Glutamatergic neuron (in vitro differentiated cells): ENCODE data around the gene PLA2G4A. TPM values are rescaled to one million over a fixed set of nuclear protein-coding genes. Genes with fewer than 3 reads are reported as not detected.

Source experiments
- DNase-seq: peaks from one replicate; pipeline ENCODE4 v3.0.0; 2022
- H3K27ac Mint-ChIP-seq: one replicate; pipeline ENCODE4 v1.8.0; 2020; ENCODE audit warnings: mild to moderate bottlenecking, mixed read lengths, inconsistent platforms; ENCODE audit not compliant: unreplicated experiment
- H3K27me3 Mint-ChIP-seq: one replicate; pipeline ENCODE4 v1.8.0; 2020; ENCODE audit warnings: mild to moderate bottlenecking, moderate library complexity, mixed read lengths, inconsistent platforms; ENCODE audit not compliant: unreplicated experiment
- H3K36me3 Mint-ChIP-seq: one replicate; pipeline ENCODE4 v1.8.0; 2020; ENCODE audit warnings: mild to moderate bottlenecking, mixed read lengths, inconsistent platforms; ENCODE audit not compliant: unreplicated experiment
- H3K4me1 Mint-ChIP-seq: one replicate; pipeline ENCODE4 v1.8.0; 2020; ENCODE audit warnings: mild to moderate bottlenecking, low read depth, mixed read lengths, inconsistent platforms; ENCODE audit not compliant: unreplicated experiment
- H3K4me3 Mint-ChIP-seq: one replicate; pipeline ENCODE4 v1.8.0; 2020; ENCODE audit warnings: mild to moderate bottlenecking, mixed read lengths, inconsistent platforms; ENCODE audit not compliant: unreplicated experiment
- H3K9me3 Mint-ChIP-seq: one replicate; pipeline ENCODE4 v1.8.0; 2020; ENCODE audit warnings: mild to moderate bottlenecking, moderate library complexity, mixed read lengths, inconsistent platforms; ENCODE audit not compliant: unreplicated experiment
- total RNA-seq: library from RNA; stranded (reverse); fragmentation: NEBNext Ultra II Directional; extraction: Animal tissue kit (Norgen Biotek cat#: 25700); gene quantifications from one replicate; pipeline ENCODE4 v1.2.1, GENCODE V29; 2021; ENCODE audit not compliant: unreplicated experiment
- TF ChIP-seq, protein P1 (sequence below): fragments of 200-600 bp; sonication (generic); IDR thresholded peaks from one replicate; pipeline ENCODE4 v1.5.0; 2021; ENCODE audit not compliant: partially characterized antibody, unreplicated experiment

PLA2G4A gene
- total RNA-seq, 1 donor from 2014 or later, result not detected

GRCh38 chr1:186785503-186785902 lies 43.2 kb upstream of the PLA2G4A start:
- TF ChIP-seq, protein P1, sequence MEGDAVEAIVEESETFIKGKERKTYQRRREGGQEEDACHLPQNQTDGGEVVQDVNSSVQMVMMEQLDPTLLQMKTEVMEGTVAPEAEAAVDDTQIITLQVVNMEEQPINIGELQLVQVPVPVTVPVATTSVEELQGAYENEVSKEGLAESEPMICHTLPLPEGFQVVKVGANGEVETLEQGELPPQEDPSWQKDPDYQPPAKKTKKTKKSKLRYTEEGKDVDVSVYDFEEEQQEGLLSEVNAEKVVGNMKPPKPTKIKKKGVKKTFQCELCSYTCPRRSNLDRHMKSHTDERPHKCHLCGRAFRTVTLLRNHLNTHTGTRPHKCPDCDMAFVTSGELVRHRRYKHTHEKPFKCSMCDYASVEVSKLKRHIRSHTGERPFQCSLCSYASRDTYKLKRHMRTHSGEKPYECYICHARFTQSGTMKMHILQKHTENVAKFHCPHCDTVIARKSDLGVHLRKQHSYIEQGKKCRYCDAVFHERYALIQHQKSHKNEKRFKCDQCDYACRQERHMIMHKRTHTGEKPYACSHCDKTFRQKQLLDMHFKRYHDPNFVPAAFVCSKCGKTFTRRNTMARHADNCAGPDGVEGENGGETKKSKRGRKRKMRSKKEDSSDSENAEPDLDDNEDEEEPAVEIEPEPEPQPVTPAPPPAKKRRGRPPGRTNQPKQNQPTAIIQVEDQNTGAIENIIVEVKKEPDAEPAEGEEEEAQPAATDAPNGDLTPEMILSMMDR, result no peak

DNA sequence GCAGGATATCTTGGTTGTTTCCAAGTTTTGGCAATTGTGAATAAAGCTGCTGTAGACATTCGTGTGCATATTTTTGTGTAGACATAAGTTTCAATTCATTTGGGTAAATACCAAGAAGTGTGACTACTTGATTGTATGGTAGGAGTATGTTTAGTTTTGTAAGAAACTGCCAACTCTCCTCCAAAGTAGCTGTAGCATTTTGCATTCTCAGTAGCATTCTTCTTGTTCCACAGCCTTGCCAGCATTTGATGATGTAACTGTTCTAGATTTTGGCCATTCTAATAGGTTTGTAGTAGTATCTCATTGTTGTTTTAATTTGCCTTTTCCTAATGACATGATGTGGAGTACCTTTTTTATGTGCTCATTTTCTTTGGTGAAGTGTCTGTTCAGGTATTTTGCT lies 38.6 kb upstream of the PLA2G4A start:
- Mint-ChIP-seq H3K4me3 (no peak overlapping the region), H3K9me3 (no peaks in the 10 kb centered on the region), H3K27me3 (no peaks in the 10 kb centered on the region), H3K36me3 (no peaks in the 10 kb centered on the region), H3K4me1 (no peaks in the 10 kb centered on the region), H3K27ac (no peak overlapping the region)
- DNase-seq, result no peak
- TF ChIP-seq, protein P1, result no peak

More at GRCh38 chr1:186785503-186785902, 43.2 kb upstream of the PLA2G4A start:
- H3K27me3 Mint-ChIP-seq, result no peaks in the 10 kb centered on the region
- no peaks in the 10 kb centered on the region for H3K36me3 Mint-ChIP-seq
- no peak overlapping the region for H3K27ac Mint-ChIP-seq
- H3K4me1 Mint-ChIP-seq, result no peaks in the 10 kb centered on the region
- DNase-seq, result no peak
- no peak overlapping the region for H3K4me3 Mint-ChIP-seq
- H3K9me3 Mint-ChIP-seq, result no peaks in the 10 kb centered on the region

DNA sequence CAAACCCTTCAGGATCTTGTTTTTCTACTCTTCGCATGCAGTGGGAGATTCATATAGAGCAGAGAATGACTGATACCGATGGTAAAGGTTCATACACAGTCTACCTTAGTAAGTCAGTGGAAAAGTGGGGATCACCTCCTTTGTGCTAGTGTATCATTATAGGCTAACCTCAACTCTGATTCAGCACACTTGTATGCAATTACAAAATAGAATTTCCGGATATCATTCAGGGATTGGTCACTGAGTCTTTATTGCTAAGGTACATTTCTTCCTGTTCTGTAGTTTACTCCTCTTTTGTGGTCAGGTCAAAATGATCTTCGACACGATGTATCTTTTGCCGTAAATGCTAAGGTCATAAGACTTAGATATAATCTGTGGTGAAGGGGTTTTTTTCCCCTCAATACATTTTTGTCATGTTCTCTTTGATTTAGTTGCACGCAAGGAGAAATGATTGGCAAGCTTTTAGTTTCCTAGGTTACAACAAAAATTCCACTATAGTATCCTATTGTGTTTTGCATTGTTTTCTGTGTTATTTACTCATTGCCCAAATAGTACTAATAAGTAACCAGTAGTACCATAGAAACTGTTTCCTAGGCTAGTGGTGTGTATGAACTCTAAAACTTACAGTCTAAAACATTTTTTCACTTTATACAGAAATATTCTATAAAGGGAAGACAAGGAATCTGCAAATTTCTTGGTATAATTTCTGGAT lies 35.7 kb upstream of the PLA2G4A start:
- Mint-ChIP-seq H3K9me3 (no peaks in the 10 kb centered on the region), H3K4me1 (no peaks in the 10 kb centered on the region)
- TF ChIP-seq, protein P1, result no peak

GRCh38 chr1:186793582-186793927 lies 35.2 kb upstream of the PLA2G4A start:
- TF ChIP-seq, protein P1, result no peak
- Mint-ChIP-seq H3K4me1 (no peaks in the 10 kb centered on the region), H3K27ac (no peak overlapping the region), H3K27me3 (no peaks in the 10 kb centered on the region), H3K36me3 (no peaks in the 10 kb centered on the region), H3K9me3 (no peaks in the 10 kb centered on the region), H3K4me3 (no peak overlapping the region)
- no peak for DNase-seq

More for the DNA sequence above, 35.7 kb upstream of the PLA2G4A start:
- Mint-ChIP-seq H3K4me3 (no peak overlapping the region), H3K36me3 (no peaks in the 10 kb centered on the region), H3K27me3 (no peaks in the 10 kb centered on the region), H3K27ac (no peak overlapping the region)
- DNase-seq, result no peak

DNA sequence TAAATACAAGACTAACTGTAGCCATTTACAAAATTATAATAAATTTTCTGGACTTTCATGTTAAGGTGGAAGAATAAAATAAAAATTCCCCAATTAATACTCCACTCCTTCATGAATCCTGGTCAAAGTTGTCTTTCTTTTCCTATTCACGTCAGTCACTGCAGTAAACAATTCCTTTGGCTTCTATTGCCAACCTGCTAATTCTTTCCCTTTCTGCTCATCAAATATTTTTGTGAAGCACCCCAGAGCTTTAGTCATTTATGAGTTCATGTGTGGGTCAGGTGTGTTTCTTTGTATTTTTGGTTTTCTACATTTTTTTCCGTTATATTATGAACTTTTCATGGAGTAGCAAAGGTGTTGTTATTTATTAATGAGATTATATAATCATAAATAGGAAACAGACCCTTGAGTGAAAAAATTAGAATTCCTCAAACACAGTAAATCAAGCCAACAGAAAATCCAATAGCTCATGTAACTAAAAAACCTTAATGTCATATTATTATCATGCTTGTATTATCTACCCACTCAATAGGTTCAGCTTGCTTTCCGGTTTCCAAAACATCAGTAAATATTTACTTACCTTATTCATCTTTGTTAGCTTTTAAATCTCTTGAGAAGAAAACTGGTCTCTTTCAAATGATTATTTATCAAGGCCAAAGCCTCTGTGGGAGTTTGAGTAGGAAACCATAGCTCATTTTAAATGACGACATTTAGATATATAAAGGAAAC lies 29.6 kb upstream of the PLA2G4A start:
- Mint-ChIP-seq H3K27ac (no peak overlapping the region), H3K4me1 (no peaks in the 10 kb centered on the region), H3K9me3 (no peaks in the 10 kb centered on the region), H3K27me3 (no peaks in the 10 kb centered on the region), H3K4me3 (no peak overlapping the region), H3K36me3 (no peaks in the 10 kb centered on the region)
- DNase-seq, result no peak
- TF ChIP-seq, protein P1, result no peak
